ENCODE measurements around the gene PAX8.

DNA sequence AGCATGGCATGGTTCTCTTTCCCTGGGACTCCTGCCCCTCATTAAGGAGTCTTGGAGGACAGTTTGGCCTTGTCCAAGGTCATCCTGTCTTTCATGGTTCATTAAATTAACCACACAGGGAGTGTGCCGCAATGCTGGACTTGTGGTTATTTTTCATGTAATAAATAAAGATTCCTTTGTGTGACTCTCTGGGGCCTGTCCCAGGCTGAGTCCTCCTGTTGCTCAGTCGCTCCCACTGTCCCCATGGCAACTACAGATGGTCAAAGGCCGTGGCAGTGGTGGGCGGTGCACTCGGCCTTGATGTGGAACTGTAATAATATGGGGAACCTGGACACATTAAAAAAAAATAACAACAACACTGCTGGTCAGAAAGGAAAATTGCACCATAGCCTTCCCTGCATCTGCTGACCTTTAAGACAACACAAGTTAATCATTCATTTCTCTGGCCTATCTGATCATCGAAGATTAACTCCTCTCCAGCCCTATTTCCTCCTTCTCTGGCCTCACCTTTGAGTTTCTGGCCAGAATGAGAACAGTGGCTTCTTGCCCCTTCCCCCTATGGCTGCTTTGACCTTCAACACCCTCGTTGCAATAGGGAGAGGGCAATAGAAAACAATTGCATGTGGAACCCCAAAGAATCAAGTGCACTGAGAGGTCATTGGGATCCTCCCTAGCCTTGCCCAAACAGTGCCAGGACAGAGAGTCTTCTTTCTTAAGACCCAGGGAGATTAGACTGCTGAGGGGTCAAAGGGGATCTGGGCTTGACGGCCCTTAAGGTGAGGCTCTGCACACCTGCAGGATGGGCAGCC is 60.2 kb downstream of the PAX8 start:
- TF ChIP-seq, protein P1, sequence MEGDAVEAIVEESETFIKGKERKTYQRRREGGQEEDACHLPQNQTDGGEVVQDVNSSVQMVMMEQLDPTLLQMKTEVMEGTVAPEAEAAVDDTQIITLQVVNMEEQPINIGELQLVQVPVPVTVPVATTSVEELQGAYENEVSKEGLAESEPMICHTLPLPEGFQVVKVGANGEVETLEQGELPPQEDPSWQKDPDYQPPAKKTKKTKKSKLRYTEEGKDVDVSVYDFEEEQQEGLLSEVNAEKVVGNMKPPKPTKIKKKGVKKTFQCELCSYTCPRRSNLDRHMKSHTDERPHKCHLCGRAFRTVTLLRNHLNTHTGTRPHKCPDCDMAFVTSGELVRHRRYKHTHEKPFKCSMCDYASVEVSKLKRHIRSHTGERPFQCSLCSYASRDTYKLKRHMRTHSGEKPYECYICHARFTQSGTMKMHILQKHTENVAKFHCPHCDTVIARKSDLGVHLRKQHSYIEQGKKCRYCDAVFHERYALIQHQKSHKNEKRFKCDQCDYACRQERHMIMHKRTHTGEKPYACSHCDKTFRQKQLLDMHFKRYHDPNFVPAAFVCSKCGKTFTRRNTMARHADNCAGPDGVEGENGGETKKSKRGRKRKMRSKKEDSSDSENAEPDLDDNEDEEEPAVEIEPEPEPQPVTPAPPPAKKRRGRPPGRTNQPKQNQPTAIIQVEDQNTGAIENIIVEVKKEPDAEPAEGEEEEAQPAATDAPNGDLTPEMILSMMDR (IDR thresholded peaks at IDR 0.05) = no peak
- TF ChIP-seq POLR2A (IDR thresholded peaks at IDR 0.05) (no peak), POLR2AphosphoS5 (IDR thresholded peaks at IDR 0.05) (no peak)
